ENCODE data around the gene SOAT1.
"Not testable (repeated sequence)": the region's sequence is repeated elsewhere in the genome, so short reads cannot be mapped to it uniquely, and the experiment has no call there.

SOAT1 gene

GRCh38 chr1:179365342-179366092 lies 71.9 kb downstream of the SOAT1 start, which contains the start of gene AXDND1:
Gene AXDND1, plus strand, starts transcription at chr1:179365971. Its CDS starts 539 bp downstream, at chr1:179366510.
- DNase-seq: peak; percentile 84

- DNase-seq: no peak
Measured at GRCh38 chr1:179366093-179366800, 72.7 kb downstream of the SOAT1 start.

DNA sequence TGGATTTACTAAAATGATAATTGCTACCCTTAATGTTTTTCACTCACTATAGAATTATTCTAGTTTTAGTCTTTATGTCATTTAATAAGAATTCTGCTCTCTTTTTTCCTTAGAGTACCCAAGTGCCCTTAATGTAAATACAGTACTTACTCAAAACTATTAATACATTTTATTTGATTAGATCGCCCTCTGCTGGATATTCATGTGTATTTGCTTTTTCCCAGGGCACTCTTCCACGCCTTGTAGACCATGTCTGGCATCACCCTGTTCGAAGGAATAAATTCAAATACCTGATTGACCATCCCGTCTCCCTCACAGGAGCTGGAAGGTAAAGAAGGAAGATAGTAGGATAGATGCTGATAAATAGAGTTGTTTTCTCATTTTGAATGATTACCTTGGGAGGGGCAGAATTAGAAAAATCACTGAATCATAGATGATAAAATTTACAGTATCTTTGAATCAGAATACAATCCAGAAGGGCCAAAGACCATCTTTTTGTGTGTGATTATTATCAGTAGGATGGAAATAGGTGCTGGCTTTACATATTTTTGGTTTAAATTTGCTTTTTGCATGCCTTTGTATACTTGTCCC lies 76.2 kb downstream of the SOAT1 start:
- DNase-seq: no peak

GRCh38 chr1:179372160-179372559 lies 78.6 kb downstream of the SOAT1 start:
- DNase-seq: no peak

GRCh38 chr1:179376223-179376622 lies 82.6 kb downstream of the SOAT1 start:
- DNase-seq: no peak

DNA sequence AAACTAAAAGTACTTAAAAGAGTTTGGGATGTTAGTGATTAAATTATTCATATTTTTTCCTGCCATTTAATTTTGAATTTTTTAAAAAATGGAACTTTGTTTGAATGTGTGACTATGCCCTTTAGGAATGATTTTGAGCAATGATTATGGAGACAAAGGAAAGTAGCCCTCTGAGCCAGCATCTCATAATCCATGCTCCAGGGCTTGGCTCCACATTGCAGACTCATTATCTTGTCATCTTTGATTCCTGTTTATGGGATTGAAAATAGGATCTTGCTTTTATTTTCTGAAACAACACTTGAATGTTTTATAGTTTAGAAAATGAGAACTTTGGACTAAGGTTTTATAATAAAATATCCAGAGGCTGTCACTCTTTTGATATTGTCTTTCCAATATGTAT lies 86.7 kb downstream of the SOAT1 start:
- no peak for DNase-seq

- no peak for DNase-seq
Measured at GRCh38 chr1:179384027-179384426, 90.4 kb downstream of the SOAT1 start.

DNA sequence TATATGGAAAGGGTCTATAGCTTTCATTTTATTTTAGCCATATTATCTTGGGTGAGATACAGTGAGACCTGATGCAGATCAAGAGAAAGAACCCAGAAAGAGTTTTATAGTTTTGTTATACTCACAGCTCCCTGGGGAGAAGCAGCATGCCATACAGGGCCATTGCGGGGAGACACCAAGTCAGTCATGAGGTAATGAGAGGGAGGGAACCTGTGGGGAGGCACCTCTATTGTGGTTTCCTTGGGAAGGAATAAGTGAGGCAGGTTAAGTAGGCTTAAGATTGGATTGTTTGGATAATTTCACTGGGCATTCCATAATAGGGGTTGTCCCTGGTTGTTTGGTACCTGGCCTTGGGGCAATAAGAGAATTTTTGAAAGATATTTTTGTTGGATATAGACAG lies 91.9 kb downstream of the SOAT1 start:
- no peak for DNase-seq

GRCh38 chr1:179393721-179394120 lies 100.1 kb downstream of the SOAT1 start:
- DNase-seq: no peak

- DNase-seq: not testable (repeated sequence)
Measured at GRCh38 chr1:179399399-179399798, 105.8 kb downstream of the SOAT1 start.
